Measurements from ENCODE around the gene CYP27B1.

Gene CYP27B1

GRCh38 chr12:57813971-57814772 is 47.3 kb upstream of the CYP27B1 start:
- H4K20me1 ChIP-seq (ENCODE audit: low read depth, low read length): no peaks in the 10 kb centered on the region
- H3K27me3 ChIP-seq (ENCODE audit: low read length): no peaks in the 10 kb centered on the region
- H3F3A ChIP-seq (ENCODE audit: insufficient read depth): no peaks in the 10 kb centered on the region
- no peak overlapping the region for H3K9ac ChIP-seq (ENCODE audit: low read length)
- H3K36me3 ChIP-seq (ENCODE audit: low read length): no peaks in the 10 kb centered on the region
- no peaks in the 10 kb centered on the region for H3K79me2 ChIP-seq (ENCODE audit: insufficient read depth, low read length)
- H3K9me2 ChIP-seq (replicated peaks; ENCODE audit: insufficient read depth, low read length): no peaks in the 10 kb centered on the region
- no peak for TF ChIP-seq EZH2phosphoT487 (conservative IDR thresholded peaks at IDR 0.05; ENCODE audit: low read length)
- TF ChIP-seq, protein P1, sequence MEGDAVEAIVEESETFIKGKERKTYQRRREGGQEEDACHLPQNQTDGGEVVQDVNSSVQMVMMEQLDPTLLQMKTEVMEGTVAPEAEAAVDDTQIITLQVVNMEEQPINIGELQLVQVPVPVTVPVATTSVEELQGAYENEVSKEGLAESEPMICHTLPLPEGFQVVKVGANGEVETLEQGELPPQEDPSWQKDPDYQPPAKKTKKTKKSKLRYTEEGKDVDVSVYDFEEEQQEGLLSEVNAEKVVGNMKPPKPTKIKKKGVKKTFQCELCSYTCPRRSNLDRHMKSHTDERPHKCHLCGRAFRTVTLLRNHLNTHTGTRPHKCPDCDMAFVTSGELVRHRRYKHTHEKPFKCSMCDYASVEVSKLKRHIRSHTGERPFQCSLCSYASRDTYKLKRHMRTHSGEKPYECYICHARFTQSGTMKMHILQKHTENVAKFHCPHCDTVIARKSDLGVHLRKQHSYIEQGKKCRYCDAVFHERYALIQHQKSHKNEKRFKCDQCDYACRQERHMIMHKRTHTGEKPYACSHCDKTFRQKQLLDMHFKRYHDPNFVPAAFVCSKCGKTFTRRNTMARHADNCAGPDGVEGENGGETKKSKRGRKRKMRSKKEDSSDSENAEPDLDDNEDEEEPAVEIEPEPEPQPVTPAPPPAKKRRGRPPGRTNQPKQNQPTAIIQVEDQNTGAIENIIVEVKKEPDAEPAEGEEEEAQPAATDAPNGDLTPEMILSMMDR (IDR thresholded peaks at IDR 0.05; ENCODE audit: insufficient read depth, low read length, poor library complexity, severe bottlenecking): no peak
- H3K4me2 ChIP-seq (ENCODE audit: low read depth, low read length, poor library complexity, severe bottlenecking): no peak overlapping the region
- H3K27ac ChIP-seq (ENCODE audit: low read depth, low read length): no peak overlapping the region
- no peak overlapping the region for H3K4me3 ChIP-seq (ENCODE audit: insufficient read depth, low read length, poor library complexity, severe bottlenecking)
- H2AFZ ChIP-seq (ENCODE audit: low read depth, low read length, severe bottlenecking): no peak overlapping the region
- no peaks in the 10 kb centered on the region for H3K9me3 ChIP-seq (ENCODE audit: insufficient read depth, low read length)

GRCh38 chr12:57813111-57813970 is 46.5 kb upstream of the CYP27B1 start:
- Histone ChIP-seq H3K4me2 (ENCODE audit: low read depth, low read length, poor library complexity, severe bottlenecking) (no peak overlapping the region), H4K20me1 (ENCODE audit: low read depth, low read length) (no peaks in the 10 kb centered on the region), H3K79me2 (ENCODE audit: insufficient read depth, low read length) (no peaks in the 10 kb centered on the region), H3K27me3 (ENCODE audit: low read length) (no peaks in the 10 kb centered on the region), H3K9ac (ENCODE audit: low read length) (no peak overlapping the region), H3F3A (ENCODE audit: insufficient read depth) (no peaks in the 10 kb centered on the region), H3K9me3 (ENCODE audit: insufficient read depth, low read length) (no peaks in the 10 kb centered on the region), H3K27ac (ENCODE audit: low read depth, low read length) (no peak overlapping the region), H2AFZ (ENCODE audit: low read depth, low read length, severe bottlenecking) (no peak overlapping the region), H3K9me2 (replicated peaks; ENCODE audit: insufficient read depth, low read length) (no peaks in the 10 kb centered on the region), H3K36me3 (ENCODE audit: low read length) (no peaks in the 10 kb centered on the region), H3K4me3 (ENCODE audit: insufficient read depth, low read length, poor library complexity, severe bottlenecking) (no peak overlapping the region)
- TF ChIP-seq, protein P1 (IDR thresholded peaks at IDR 0.05; ENCODE audit: insufficient read depth, low read length, poor library complexity, severe bottlenecking): no peak
- no peak for TF ChIP-seq EZH2phosphoT487 (conservative IDR thresholded peaks at IDR 0.05; ENCODE audit: low read length)

DNA sequence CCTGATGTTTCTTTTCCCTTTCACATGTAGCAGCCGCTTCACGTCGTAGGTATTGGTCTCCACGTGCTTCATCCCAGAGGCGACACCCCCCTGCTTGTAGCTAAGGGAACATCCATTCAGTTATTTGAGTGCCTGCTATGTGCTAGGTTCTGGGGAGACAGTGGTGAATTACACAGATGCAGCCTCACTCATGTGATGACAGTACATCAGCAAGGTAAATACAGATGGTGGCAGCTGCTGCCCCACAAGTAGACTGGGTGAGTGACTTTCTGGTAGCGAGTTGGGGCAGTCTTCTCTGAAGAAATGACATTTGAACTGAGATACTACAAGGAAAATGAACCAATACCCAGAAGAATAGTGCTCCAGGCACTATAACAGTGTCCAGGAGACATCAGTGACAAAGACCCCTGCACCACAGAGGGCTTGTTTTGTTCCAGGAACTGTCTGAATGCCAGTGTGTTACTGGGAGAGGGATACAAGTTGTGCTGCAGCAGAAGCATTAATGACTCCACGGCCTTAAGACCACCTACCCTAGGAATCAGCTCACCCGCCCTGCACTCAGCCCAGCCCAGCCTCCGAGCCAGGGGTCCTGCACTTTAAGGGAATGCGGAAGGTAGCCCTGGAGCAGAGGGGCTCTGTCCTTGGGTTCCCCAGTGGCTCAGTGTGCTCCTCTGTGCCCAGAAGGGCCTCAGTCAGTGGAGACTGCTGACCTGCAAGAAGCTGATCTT is 44.3 kb upstream of the CYP27B1 start:
- Histone ChIP-seq H2AFZ (ENCODE audit: low read depth, low read length, severe bottlenecking) (no peak overlapping the region), H3K79me2 (ENCODE audit: insufficient read depth, low read length) (no peaks in the 10 kb centered on the region), H3K9me2 (replicated peaks; ENCODE audit: insufficient read depth, low read length) (no peaks in the 10 kb centered on the region), H3K9me3 (ENCODE audit: insufficient read depth, low read length) (no peaks in the 10 kb centered on the region), H3K9ac (ENCODE audit: low read length) (no peak overlapping the region), H4K20me1 (ENCODE audit: low read depth, low read length) (no peaks in the 10 kb centered on the region), H3K4me3 (ENCODE audit: insufficient read depth, low read length, poor library complexity, severe bottlenecking) (no peak overlapping the region), H3K27me3 (ENCODE audit: low read length) (no peaks in the 10 kb centered on the region), H3K36me3 (ENCODE audit: low read length) (no peaks in the 10 kb centered on the region), H3F3A (ENCODE audit: insufficient read depth) (no peaks in the 10 kb centered on the region), H3K27ac (ENCODE audit: low read depth, low read length) (no peak overlapping the region), H3K4me2 (ENCODE audit: low read depth, low read length, poor library complexity, severe bottlenecking) (no peak overlapping the region)
- TF ChIP-seq EZH2phosphoT487 (conservative IDR thresholded peaks at IDR 0.05; ENCODE audit: low read length): no peak
- TF ChIP-seq, protein P1 (IDR thresholded peaks at IDR 0.05; ENCODE audit: insufficient read depth, low read length, poor library complexity, severe bottlenecking): no peak

Measured in SU-DHL-6 (cell line).